NT2/D1 (cell line): ENCODE data around the gene DHRS9.

Experiments used
- DNase-seq: peaks from one replicate; pipeline ENCODE4 v3.0.0-alpha.2; 2011; ENCODE audit warnings: low read depth, low spot score
- H3K27me3 ChIP-seq: 2 replicates; pipeline ENCODE4 v1.6.0; 2011; ENCODE audit warnings: mild to moderate bottlenecking; ENCODE audit not compliant: insufficient read length, insufficient read depth
- H3K36me3 ChIP-seq: 2 replicates; pipeline ENCODE4 v1.6.1; 2011; ENCODE audit warnings: mild to moderate bottlenecking, low read length, mixed read lengths; ENCODE audit not compliant: insufficient read depth, insufficient read length
- H3K4me1 ChIP-seq: 2 replicates; pipeline ENCODE4 v1.5.1; 2011; ENCODE audit not compliant: insufficient read depth, insufficient read length
- H3K4me3 ChIP-seq: 2 replicates; pipeline ENCODE4 v1.5.1; 2011; ENCODE audit warnings: low read depth; ENCODE audit not compliant: insufficient read length
- H3K9ac ChIP-seq: 2 replicates; pipeline ENCODE4 v1.6.0; 2011; ENCODE audit warnings: low read depth; ENCODE audit not compliant: insufficient read length
- H3K9me3 ChIP-seq: 2 replicates; pipeline ENCODE4 v1.5.1; 2011; ENCODE audit warnings: mild to moderate bottlenecking, low read length; ENCODE audit not compliant: insufficient read depth
- SUZ12 ChIP-seq: IDR thresholded peaks from 2 replicates; pipeline ENCODE4 v1.6.1; 2011; ENCODE audit not compliant: insufficient read length, insufficient read depth; ENCODE audit errors: extremely low read depth
- YY1 ChIP-seq: IDR thresholded peaks from 2 replicates; pipeline ENCODE4 v1.6.1; 2011; ENCODE audit not compliant: insufficient read length, insufficient read depth
- ZNF274 ChIP-seq: IDR thresholded peaks from 2 replicates; pipeline ENCODE4 v1.6.1; 2011; ENCODE audit warnings: mild to moderate bottlenecking, low read depth, low read length

Gene DHRS9

GRCh38 chr2:169091256-169091655 is 21.9 kb downstream of the DHRS9 start:
- TF ChIP-seq SUZ12: no peak
- no peak for TF ChIP-seq ZNF274
- TF ChIP-seq YY1: no peak
- H3K9ac ChIP-seq: no peak overlapping the region
- H3K36me3 ChIP-seq: no peaks in the 10 kb centered on the region
- H3K4me3 ChIP-seq: no peak overlapping the region
- H3K27me3 ChIP-seq: no peaks in the 10 kb centered on the region
- H3K4me1 ChIP-seq: no peaks in the 10 kb centered on the region
- DNase-seq: no peak
- H3K9me3 ChIP-seq: no peaks in the 10 kb centered on the region

DNA sequence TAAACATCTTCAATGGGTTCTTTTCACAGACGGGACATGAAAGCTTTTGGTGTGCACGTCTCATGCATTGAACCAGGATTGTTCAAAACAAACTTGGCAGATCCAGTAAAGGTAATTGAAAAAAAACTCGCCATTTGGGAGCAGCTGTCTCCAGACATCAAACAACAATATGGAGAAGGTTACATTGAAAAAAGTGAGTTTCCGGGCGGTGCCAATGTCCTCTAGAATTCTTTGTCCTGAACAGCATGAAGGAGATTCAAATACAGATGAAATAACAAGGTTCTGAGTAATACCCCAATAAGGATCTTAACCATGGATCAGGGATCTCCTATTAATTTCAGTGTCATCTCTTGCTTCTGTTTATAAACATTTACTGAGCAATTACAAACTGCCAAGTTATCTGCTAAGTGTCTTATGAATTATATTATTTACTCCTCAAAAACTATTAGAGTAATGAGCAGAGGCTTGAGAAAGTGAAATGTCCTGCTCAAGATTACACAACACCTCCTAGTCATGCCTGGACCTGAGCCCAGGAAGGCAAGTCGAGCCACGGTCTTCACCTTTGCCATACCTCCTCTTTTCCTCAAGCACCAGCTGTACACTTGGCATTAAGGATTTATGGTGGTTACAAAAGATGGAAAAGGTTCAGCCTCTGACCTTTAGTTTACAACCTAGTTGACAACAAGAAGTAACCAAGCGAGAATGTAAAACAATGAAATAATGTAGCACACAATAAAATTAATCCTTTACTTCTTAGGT is 22.6 kb downstream of the DHRS9 start:
- Histone ChIP-seq H3K9ac (no peak overlapping the region), H3K4me3 (no peak overlapping the region), H3K4me1 (no peaks in the 10 kb centered on the region), H3K9me3 (no peaks in the 10 kb centered on the region), H3K36me3 (no peaks in the 10 kb centered on the region), H3K27me3 (no peaks in the 10 kb centered on the region)
- no peak for DNase-seq
- TF ChIP-seq SUZ12: no peak
- TF ChIP-seq YY1: no peak
- no peak for TF ChIP-seq ZNF274

DNA sequence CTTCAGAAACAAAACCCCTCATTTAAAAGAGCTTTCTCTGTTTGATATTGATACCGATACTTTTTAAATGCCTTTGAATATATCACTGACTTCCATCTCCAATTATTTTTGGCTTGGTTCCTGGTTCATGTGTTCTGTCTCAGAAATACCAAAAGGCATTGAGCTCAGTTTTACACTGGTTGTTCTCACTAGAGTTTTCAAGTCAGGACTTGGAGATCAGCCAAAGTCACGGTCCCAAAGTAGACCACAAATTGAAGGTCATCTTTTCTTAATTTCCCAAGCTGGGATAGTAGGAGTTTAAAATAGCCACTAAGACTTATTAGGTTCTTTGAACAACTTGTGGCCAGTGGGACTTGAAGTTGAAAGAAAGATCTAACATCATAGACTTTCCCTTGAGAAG is 24.2 kb downstream of the DHRS9 start:
- Histone ChIP-seq H3K4me3 (no peak overlapping the region), H3K4me1 (no peaks in the 10 kb centered on the region), H3K9ac (no peak overlapping the region), H3K36me3 (no peaks in the 10 kb centered on the region), H3K9me3 (no peaks in the 10 kb centered on the region), H3K27me3 (no peaks in the 10 kb centered on the region)
- TF ChIP-seq ZNF274 (no peak), YY1 (no peak), SUZ12 (no peak)
- no peak for DNase-seq

GRCh38 chr2:169094676-169095075 is 25.3 kb downstream of the DHRS9 start:
- Histone ChIP-seq H3K27me3 (no peaks in the 10 kb centered on the region), H3K4me3 (no peak overlapping the region), H3K36me3 (no peaks in the 10 kb centered on the region), H3K9ac (no peak overlapping the region), H3K9me3 (no peaks in the 10 kb centered on the region), H3K4me1 (no peaks in the 10 kb centered on the region)
- no peak for DNase-seq
- no peak for TF ChIP-seq YY1
- TF ChIP-seq SUZ12: no peak
- no peak for TF ChIP-seq ZNF274

DNA sequence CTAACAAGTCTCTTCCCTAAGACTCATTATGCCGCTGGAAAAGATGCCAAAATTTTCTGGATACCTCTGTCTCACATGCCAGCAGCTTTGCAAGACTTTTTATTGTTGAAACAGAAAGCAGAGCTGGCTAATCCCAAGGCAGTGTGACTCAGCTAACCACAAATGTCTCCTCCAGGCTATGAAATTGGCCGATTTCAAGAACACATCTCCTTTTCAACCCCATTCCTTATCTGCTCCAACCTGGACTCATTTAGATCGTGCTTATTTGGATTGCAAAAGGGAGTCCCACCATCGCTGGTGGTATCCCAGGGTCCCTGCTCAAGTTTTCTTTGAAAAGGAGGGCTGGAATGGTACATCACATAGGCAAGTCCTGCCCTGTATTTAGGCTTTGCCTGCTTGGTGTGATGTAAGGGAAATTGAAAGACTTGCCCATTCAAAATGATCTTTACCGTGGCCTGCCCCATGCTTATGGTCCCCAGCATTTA is 26.3 kb downstream of the DHRS9 start:
- H3K4me1 ChIP-seq: no peaks in the 10 kb centered on the region
- DNase-seq: no peak
- H3K4me3 ChIP-seq: no peak overlapping the region
- H3K27me3 ChIP-seq: no peaks in the 10 kb centered on the region
- H3K9me3 ChIP-seq: no peaks in the 10 kb centered on the region
- no peaks in the 10 kb centered on the region for H3K36me3 ChIP-seq
- no peak overlapping the region for H3K9ac ChIP-seq
- TF ChIP-seq ZNF274 (no peak), YY1 (no peak), SUZ12 (no peak)

DNA sequence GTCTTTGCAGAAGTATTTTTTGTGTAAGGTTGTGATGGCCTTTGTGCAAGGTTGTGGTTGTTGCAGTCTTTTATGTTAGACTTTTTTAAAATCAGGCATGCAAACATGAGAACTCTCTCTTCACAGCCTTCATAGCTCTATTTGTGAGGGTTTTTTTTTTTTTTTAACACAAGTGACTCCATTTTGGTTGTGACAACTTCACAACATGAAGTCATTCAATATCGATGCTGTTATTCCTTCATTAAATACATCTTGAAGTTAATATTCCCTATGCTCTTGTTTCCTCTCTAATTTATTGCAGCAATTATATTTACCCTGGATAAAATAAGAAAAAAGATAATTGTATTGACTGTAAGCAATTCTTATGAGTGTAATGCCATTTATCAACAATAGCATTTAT is 35.5 kb downstream of the DHRS9 start:
- no peaks in the 10 kb centered on the region for H3K36me3 ChIP-seq
- H3K27me3 ChIP-seq: peaks cover 4% of the 10 kb centered on the region
- no peak for DNase-seq
- no peak overlapping the region for H3K9ac ChIP-seq
- no peak overlapping the region for H3K4me3 ChIP-seq
- TF ChIP-seq ZNF274 (no peak), YY1 (no peak), SUZ12 (no peak)
- no peaks in the 10 kb centered on the region for H3K9me3 ChIP-seq
- no peaks in the 10 kb centered on the region for H3K4me1 ChIP-seq

GRCh38 chr2:169105476-169105875 is 36.1 kb downstream of the DHRS9 start:
- Histone ChIP-seq H3K4me1 (no peaks in the 10 kb centered on the region), H3K4me3 (no peak overlapping the region), H3K36me3 (no peaks in the 10 kb centered on the region), H3K9me3 (no peaks in the 10 kb centered on the region), H3K27me3 (peaks cover 4% of the 10 kb centered on the region), H3K9ac (no peak overlapping the region)
- TF ChIP-seq YY1: no peak
- TF ChIP-seq ZNF274: no peak
- TF ChIP-seq SUZ12: no peak
- DNase-seq: no peak
